GM18520 (cell line): Measurements from ENCODE around the gene RUNX1.
"Not testable (repeated sequence)": the region's sequence is repeated elsewhere in the genome, so short reads cannot be mapped to it uniquely, and the experiment has no call there.

Experiments used
- ATAC-seq: cut with Tn5 transposase; IDR thresholded peaks from one replicate; pipeline ENCODE4 v1.9.1; 2021; ENCODE audit not compliant: unreplicated experiment

RUNX1 gene

DNA sequence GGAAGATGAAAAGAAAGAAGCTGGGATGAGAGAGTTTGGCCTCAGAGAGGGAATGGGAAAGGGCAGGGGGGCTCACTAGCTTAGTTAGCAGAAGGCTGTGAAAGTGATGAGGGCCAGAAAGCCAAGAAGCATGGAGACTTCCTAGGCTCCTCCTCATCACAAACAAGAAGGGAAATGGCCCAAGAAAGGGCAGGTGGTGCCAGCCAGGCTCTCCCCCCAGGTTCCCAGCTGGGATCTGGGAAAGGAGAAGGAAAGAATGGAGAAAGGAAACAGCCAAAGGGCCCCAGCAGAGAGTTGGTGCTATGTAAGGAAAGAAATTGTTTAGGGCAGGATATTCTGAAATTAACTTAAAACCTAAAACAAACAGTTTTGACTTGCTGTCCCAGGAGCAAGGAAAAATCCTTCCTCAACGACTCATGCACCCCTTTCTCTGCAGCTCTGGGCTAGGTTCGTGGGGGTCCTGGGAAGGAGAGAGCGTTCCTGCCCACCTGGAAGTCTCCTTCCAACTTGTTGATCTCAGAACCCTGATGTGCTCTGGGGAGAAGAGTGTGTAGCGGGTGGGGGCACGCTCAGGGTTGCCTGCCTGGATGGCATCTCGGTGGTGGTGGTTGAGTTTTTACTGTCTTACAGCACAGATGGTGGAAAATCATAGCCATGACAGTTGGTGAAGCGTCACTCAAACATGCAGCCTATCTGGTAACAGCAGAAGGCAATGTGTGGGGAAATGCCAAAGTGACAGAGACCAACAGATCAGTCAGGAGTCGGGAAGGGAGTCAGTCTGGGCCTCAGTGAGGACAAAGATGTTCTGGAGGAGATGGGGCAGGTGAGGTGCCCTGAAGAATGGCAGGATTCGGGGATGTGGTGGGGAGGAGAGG is 233.0 kb downstream of the RUNX1 start:
- no peak for ATAC-seq

DNA sequence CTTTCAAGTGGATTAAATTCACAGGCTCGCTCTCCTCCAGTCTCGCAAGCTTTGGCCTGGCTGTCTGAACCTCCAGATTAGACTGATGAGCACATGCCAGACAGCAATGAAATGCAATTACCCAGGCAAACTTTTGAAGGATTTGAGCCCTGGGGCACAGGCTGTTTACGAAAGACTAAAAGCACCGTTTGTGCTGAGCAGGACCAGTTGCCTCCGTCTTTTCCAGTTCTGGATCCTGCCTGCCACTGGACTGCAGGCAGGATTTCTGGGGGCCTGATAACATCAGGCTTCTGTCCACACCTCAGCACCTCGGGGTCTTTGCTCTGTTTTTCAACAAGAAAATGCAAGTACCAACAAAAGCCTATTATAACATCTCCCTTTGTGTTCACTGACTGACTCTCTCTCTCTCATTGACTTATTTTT is 234.6 kb downstream of the RUNX1 start:
- ATAC-seq = no peak

DNA sequence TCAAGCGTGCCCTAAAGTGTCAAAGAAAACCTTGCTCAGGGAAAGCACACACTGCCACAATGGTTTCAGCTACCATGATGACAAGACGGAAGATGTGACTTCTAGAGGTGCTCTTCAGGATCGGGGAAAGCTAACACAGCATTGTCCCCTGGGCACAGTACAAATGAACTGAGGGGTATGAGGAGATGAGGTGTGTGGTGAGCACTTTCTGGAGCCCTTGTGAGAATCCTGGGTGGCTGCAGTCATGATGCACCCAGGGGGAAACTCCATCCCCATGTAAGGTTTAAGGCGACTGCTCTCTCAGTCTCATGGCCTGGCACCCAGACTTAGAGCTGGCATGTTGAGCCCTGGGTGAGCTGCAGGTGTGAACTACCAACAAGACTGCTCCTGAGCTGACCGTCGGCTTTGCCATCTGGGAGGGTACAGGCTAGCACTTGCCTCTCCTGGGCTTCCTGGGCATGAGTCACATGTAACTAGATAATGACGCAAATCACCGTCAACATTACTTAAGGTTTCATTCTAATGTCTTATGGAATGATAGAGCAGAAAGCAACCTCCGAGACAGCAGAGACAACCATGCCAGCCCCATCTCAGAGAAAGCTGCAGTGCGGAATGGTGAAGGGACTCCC is 235.7 kb downstream of the RUNX1 start:
- no peak for ATAC-seq

DNA sequence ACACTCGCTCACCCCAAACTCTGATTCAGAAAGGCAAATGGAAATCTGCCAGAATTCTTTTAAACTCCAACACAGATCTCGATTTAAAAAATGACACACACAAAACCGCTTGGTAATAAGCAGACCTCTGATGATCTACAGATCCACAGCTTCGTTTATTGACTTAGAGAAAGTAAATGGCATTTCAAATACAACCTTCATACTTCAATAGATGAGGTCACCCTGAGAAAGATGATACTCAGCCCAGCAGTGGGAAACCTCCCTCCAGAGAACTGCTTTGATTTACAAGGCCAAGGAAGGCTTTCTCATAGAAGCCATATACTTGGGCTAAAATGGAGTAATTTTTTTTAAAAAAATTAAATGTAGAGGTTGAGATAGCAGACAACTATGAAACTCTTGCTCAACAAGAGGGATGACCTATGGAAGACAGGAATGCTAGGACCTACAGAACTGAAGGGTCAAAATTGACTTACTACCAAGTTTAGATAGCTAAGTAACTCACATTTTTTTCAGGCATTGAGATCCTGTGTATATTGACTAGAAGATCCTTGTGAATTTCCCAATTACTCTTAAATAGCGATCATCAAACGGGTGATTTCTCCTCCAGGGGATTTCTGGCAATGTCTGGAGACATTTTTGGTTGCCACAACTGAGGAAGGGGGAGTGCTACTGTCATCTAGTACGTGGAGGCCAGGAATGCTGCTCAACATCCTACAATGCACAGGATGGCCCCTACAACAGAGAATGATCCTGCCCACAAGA is 236.4 kb downstream of the RUNX1 start:
- no peak for ATAC-seq

DNA sequence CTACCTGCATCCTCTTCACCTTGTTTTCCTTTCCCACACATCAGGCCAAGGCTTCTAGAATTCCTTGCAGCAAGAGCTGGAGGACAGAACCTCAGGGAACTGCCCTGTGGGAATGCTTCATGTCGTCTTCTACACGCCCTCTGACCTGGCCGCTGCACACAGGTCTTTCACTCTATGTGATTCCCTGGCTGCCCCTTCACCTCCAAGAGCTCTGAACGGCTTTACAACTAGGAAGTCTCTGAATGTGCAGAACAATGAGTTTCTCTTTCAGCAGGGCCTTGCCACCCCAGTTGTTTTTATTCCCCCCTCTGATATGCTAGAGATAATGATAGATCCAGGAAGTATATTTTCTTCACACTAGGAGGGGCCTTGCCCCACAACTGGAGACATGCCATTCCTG is 237.7 kb downstream of the RUNX1 start:
- ATAC-seq = no peak

DNA sequence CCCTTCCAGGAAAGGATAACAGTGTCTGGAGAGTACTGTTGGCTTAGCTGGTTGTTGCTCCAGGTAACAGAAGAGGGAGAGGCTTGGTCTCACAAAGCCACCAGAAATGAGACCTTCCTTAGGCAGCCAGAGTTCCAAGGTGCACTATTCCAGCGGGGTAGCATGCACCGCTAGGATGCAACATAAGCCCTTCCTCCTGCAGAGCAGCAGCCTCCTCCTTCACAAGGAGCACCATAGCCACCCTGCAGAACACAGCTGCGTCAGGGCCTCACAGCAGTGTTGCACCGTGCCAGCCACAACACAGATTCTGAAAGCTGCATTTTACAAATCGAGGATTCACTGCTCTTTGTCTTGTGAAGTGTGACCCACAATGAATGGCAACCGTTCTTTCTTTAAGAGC is 238.3 kb downstream of the RUNX1 start:
- no peak for ATAC-seq

DNA sequence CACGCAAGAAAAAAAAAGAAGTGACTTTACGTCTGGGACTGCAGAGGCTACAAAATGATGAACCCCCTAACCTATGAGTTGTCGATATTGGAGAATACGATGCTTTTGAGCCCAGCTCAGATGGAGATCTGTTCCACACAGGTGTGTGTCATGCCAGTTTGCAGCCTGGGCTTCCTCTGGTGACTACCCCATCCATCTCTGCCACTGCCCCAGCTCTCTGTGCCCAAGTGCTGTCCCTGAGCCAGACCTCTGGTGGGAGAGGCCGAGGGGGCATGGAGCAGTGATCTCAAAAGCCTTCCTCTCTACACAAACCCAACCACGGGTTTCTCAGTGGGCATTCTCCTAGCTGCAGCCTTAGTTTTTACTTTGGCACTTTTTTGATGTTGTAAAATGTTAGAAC is 239.3 kb downstream of the RUNX1 start:
- no peak for ATAC-seq

DNA sequence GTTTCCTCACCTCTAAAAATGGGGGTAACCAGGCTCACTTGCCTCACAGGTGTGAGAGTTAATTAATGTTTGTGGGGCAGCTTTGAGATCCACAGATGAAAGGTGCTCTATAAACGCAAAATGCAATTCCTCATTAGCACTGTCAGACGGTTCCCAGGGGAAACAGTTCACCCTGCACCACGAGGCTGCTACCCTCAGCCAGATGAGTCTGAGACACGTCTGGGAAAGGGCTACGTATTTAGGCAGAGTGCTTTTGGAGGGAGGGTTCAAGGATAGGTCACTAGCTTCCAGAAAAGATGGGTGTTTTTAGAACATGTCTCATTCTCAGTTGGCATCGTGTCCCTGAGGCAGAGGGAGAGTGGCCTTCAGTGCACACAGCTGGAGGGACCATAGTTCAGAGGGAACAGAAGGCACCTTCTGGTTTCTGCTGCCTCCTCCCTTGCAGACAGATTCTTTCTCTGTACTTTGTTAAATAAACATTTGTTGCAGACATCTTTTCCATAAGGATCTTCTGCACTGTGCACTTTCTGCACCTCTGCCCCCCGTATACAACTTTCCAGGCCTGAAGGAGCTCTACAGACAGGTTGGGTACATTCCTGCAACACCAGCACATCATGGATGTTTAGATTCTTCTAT is 240.4 kb downstream of the RUNX1 start:
- ATAC-seq = peak; percentile 17

DNA sequence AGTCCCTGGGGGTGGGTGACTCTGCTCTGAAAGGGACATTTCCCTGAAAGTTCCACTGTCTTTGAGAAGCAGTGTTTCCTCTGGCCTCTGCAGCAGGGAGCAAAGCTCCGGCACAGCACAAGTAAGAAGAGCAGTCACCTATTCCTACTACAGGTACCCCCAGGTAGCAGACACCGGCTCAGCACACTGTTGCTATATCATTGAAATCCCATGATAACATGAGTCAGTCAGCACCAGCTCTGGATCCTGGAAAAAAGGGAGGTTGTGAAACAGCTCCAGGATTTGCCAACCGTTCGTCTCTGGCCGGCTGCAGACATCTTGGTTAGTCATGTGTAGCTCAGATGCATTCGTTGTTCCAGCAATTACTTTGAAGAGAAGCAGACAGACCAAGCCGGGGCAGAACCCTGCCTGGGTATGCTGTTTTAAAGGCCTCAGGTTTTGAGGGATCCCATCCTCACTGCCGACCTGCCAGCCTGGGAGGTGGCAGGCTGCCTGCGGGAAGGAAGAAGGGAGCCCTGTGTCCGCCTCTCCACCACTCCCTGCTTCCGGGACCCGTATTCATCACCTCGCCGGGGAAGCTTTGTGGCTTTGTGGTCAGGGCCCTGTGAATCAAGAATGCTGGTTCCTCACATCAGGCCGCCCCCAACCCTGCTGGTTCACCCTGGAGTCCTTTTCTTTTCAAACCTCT is 241.1 kb downstream of the RUNX1 start:
- peak; percentile 8 for ATAC-seq

DNA sequence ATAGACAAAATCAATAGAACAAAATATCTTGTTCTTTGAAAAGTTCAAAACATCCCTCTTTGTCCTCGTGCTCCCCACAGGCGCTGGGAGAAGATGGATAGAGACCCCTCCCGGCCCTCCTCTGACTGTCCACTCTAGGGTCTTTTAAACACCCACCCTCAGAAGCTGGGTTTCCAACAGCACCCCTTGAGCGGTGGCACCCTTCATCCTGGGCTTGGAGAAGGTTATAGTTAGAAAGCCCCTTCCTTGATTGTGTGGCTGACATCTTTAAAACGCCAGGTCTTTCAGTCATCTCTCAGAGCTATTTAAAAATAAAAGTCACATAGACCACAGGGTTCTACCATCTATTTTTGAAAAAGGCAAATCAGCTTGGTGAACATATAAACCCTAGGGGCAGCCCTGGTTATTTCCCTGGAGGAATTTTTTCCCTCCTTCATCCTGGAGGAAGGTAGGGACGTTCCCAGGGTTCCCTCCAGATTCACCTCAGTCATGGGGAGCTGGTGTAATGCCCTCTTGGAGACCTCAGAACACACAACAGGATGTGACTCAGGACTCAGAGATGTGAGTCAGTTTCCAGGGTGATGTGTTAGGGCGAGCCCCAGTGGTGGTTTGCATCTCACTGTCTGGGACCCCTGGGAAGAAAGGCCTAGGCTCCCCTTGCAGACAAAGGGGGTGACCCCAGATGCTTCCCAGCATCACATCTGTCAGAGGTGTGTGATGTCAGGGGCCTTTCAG is 241.8 kb downstream of the RUNX1 start:
- ATAC-seq = peak; percentile 64

DNA sequence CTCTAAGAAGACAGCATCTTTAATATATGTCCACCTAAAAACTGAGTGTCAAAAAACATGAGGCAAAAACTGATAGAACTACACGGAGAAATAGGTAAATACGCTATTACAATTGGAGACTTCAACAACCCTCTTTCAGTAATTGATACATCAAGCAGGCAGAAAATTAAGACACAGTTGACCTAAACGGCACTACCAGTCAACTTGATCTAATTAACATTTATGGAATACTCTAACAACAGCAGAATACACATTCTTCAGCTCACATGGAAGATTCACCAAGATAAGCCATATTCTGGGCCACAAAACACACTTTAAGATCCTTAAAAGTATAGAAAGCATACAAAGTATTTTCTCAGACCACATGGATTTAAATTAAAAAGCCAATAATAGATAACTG is 242.7 kb downstream of the RUNX1 start:
- ATAC-seq = no peak

DNA sequence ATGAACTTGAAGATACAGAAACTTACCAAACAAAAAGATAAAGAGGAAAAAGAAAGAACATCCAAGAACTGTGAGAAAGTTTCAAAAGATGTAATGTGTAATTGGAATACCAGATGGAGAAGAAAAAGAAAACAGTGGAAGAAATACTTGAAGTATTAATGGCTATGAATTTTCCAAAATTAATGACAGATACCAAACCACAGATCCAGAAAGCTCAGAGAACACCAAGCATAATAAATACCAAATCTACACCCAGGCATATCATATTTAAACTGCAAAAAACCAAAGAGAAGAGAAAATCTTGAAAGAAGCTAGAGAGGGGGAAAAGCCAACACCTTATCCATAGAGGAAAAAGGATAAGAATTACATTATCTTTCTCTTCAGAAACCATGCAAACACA is 243.9 kb downstream of the RUNX1 start:
- no peak for ATAC-seq

DNA sequence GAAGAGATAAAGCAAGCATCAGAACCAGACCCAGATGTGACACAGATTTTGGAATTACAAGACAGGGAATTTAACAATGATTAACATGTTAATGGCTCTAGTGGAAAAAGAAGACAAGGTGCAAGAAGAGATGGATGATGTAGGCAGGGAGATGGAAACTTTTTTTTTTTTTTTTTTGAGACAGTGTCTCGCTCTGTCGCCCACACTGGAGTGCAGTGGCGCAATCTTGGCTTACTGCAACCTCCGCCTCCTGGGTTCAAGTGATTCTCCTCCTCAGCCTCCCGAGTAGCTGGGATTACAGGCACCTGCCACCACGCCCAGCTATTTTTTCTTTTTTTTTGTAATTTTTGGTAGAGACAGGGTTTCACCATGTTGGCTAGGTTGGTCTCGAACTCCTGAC is 244.5 kb downstream of the RUNX1 start:
- ATAC-seq = not testable (repeated sequence)

DNA sequence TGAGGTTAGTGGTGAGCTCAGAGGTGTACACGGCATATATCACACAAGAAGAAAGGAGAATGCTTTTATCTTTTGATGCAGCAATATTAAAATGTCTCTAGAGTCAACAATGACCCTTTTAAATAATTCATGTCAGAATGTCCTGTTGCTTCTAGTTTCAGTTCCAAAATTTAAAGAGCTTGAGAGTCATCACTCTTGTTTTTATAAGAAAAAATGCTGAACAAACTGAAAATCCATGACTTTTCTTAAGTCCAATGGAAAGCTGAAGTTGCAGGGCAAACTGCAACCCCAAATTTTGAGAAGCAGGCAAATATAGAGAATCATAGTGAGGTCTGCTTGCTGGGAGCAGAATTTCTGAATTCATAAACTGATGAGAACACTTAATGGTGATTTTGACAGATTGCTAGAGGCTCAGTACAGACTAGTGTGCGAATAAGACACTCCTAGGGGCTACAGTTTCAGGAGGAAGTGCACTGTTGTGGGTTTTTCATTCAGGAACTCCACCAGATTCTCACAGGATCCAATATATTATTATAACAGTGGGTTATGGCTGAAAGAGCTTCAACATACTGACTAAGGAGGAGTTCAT is 245.2 kb downstream of the RUNX1 start:
- no peak for ATAC-seq

DNA sequence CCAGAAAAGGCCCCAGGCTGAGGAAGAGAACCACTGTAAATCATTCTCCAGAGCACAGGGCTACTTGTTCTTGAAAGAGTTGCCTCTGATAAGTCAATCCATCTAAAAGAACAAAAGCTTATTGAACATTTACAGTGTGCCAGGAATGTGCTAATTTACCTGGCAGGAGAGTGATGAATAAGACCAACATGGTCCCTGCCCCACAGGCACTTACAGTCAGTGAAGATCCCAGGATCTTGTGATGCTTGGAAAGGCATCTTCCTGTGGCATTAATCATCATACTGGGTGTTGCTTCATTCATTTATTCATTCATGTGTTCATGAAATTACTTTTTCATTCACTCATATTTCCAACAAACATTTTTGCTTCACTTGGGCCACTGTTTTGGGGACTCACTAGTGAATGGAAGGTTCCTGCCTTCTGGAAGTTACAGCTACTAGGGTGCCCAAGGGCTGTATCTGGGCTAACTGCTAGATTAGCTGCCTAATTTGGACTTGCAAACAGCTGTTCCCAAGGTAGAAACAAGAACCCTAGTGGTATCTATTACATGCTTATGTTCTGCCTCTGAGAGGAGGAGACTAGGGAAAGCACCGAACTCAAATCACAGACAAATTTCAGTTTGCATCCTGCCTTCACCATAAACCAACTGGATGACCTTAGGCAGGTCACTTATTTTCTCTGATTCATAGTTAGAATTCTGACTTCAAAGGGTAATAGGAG is 246.8 kb downstream of the RUNX1 start:
- ATAC-seq = no peak

DNA sequence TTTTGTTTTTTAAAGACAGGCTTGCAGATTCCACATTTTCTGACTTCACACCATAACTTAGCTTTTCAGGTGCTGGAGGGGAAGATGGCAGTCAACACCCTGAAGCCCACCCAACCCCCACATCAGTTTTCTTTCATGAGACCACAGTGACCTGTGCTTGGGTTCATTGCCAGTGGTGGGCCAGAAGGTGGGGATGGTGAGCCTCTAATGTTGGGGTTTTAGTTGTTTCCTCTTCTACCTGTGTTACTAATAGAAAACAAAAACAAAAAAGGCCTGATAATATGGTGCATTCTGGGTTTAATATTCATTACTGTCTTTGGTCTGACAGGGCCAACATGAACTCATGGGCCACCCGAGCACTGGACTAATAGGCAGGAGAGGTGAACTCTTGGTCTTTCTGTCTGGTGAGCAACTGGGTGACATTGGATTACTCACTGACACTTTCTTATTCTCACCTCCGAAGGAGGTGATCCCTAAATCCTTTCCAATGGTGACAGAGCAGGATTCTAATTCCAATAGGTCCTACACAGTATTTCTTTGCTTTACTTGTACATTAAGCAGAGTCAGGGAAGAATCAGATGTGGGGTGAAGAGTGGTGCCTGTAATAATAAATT is 247.5 kb downstream of the RUNX1 start:
- ATAC-seq = no peak

DNA sequence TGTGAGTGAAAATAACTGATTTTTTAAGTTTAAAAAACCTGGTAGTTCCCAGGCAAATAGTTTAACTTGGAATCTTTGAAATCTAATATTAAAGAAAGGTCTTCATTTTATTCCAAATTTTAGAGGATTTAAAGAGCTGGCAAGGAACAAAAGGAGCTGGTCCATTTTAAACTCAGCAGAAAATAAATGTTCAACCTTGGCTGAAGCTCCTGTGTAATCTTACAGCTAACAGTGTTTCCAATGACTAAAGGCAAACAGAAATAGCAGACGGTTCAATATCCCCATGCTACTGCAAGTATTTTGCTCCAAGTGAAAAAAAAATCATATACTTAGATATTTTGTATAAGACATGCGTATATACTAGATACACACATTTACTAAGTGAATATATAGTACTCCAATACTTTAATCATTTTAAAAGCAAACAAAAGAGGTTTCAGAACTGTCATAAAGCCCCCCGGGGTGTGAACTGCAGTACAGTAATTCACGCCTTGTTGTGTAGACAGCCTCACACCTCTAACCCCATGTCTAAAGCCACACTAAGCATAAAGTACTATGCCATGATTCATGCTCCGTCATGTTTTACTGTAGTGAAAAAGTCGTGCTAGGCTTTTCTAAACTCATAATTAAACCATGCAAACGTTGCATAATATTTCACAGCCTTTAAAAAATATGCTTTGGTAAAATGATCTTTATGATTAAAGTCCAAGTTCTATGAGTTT is 248.1 kb downstream of the RUNX1 start:
- no peak for ATAC-seq

DNA sequence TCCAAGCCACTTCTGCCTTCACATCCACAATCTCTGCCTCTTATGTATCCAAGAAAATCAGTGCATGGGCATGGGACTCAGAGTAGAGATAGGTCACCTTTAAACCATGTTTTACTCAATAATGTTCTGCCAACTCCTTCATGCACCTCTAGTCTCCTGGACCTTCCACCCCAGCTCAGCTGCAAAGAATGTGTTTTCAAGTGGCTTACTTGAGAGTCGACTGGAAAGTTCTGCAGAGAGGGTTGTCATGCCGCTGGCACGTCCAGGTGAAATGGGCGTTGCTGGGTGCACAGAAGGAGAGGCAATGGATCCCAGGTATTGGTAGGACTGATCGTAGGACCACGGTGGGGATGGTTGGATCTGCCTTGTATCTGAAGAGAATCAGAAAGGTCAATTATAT is 250.0 kb downstream of the RUNX1 start:
- ATAC-seq = no peak
